Measurements from ENCODE around the gene LRRC53. TPM values are rescaled to one million over a fixed set of nuclear protein-coding genes. Genes with fewer than 3 reads are reported as not detected.

The LRRC53 gene
- polyA plus RNA-seq, 1 donor (not counting 4 experiments of a cell fraction or from before 2014, with no cell fraction given) = not detected

- Histone ChIP-seq H3K9ac (ENCODE audit: control insufficient read depth, extremely low read depth, insufficient read depth, low read length) (no peak overlapping the region), H3K4me2 (ENCODE audit: control insufficient read depth, extremely low read depth, insufficient read depth, low read depth, low read length) (no peak overlapping the region), H3K27ac (ENCODE audit: control insufficient read depth, insufficient read depth, low read length) (no peak overlapping the region), H3K36me3 (ENCODE audit: control insufficient read depth in 2 of 2, extremely low read depth in 1 of 2, insufficient read depth in 2 of 2, low read length in 2 of 2) (no peaks in the 10 kb centered on the region), H2AFZ (ENCODE audit: control insufficient read depth, low read length) (no peak overlapping the region), H3K9me3 (ENCODE audit: control insufficient read depth, low read depth, low read length) (no peaks in the 10 kb centered on the region), H4K20me1 (ENCODE audit: control insufficient read depth, extremely low read depth, insufficient read depth, low read length) (no peaks in the 10 kb centered on the region), H3K4me3 (ENCODE audit: control insufficient read depth in 2 of 3, extremely low read depth in 1 of 3, insufficient read depth in 2 of 3, low read depth in 1 of 3, low read length in 3 of 3) (no peak overlapping the region), H3K27me3 (ENCODE audit: control insufficient read depth, extremely low read depth, insufficient read depth, low read length) (no peaks in the 10 kb centered on the region), H3K9me1 (ENCODE audit: control insufficient read depth, extremely low read depth, insufficient read depth, low read length) (no peaks in the 10 kb centered on the region), H3K79me2 (ENCODE audit: control insufficient read depth, insufficient read depth, low read length) (no peaks in the 10 kb centered on the region), H3K4me1 (ENCODE audit: control insufficient read depth, extremely low read depth, insufficient read depth, low read length) (no peaks in the 10 kb centered on the region)
- dilution Hi-C loops (cut with MboI; ENCODE audit: extremely low pct_ligation_motif_present, low sequenced_read_pairs) = no loop called here
- TF ChIP-seq CTCF (optimal IDR thresholded peaks at IDR 0.05 in 1 of 3, IDR thresholded peaks at IDR 0.05 in 1 of 3, conservative IDR thresholded peaks at IDR 0.05 in 1 of 3; ENCODE audit: extremely low read depth in 1 of 3, insufficient read depth in 2 of 3, low read length in 3 of 3) = no peak
- TF ChIP-seq EZH2 (IDR thresholded peaks at IDR 0.05; ENCODE audit: low read length) = no peak
- DNase-seq (ENCODE audit: low read depth, low spot score) (no peak), FAIRE-seq (no peak)
These were observed 18.5 kb upstream of the LRRC53 start for GRCh38 chr1:74530892-74531291.

GRCh38 chr1:74528123-74528522, 15.7 kb upstream of the LRRC53 start:
- Histone ChIP-seq H3K9me3 (ENCODE audit: control insufficient read depth, low read depth, low read length) (no peaks in the 10 kb centered on the region), H3K4me2 (ENCODE audit: control insufficient read depth, extremely low read depth, insufficient read depth, low read depth, low read length) (no peak overlapping the region), H2AFZ (ENCODE audit: control insufficient read depth, low read length) (no peak overlapping the region), H3K9ac (ENCODE audit: control insufficient read depth, extremely low read depth, insufficient read depth, low read length) (no peak overlapping the region), H3K36me3 (ENCODE audit: control insufficient read depth in 2 of 2, extremely low read depth in 1 of 2, insufficient read depth in 2 of 2, low read length in 2 of 2) (no peaks in the 10 kb centered on the region), H3K4me3 (ENCODE audit: control insufficient read depth in 2 of 3, extremely low read depth in 1 of 3, insufficient read depth in 2 of 3, low read depth in 1 of 3, low read length in 3 of 3) (no peak overlapping the region), H3K4me1 (ENCODE audit: control insufficient read depth, extremely low read depth, insufficient read depth, low read length) (no peaks in the 10 kb centered on the region), H4K20me1 (ENCODE audit: control insufficient read depth, extremely low read depth, insufficient read depth, low read length) (no peaks in the 10 kb centered on the region), H3K27ac (ENCODE audit: control insufficient read depth, insufficient read depth, low read length) (no peak overlapping the region), H3K27me3 (ENCODE audit: control insufficient read depth, extremely low read depth, insufficient read depth, low read length) (no peaks in the 10 kb centered on the region), H3K79me2 (ENCODE audit: control insufficient read depth, insufficient read depth, low read length) (no peaks in the 10 kb centered on the region), H3K9me1 (ENCODE audit: control insufficient read depth, extremely low read depth, insufficient read depth, low read length) (no peaks in the 10 kb centered on the region)
- dilution Hi-C loops (cut with MboI; ENCODE audit: extremely low pct_ligation_motif_present, low sequenced_read_pairs) = no loop called here
- DNase-seq (ENCODE audit: low read depth, low spot score) (no peak), FAIRE-seq (no peak)
- TF ChIP-seq EZH2 (IDR thresholded peaks at IDR 0.05; ENCODE audit: low read length) (no peak), CTCF (optimal IDR thresholded peaks at IDR 0.05 in 1 of 3, IDR thresholded peaks at IDR 0.05 in 1 of 3, conservative IDR thresholded peaks at IDR 0.05 in 1 of 3; ENCODE audit: extremely low read depth in 1 of 3, insufficient read depth in 2 of 3, low read length in 3 of 3) (no peak)
